HPDE6-E6E7 (cell line): ENCODE results near the gene DSTN.
A peak's percentile ranks its signal among the peaks of the same experiment; 100 is the strongest.

Experiments used
- DNase-seq: peaks from one replicate; pipeline ENCODE4 v3.0.0; 2011; ENCODE audit warnings: missing footprints; ENCODE audit errors: extremely low spot score

The DSTN gene

DNA sequence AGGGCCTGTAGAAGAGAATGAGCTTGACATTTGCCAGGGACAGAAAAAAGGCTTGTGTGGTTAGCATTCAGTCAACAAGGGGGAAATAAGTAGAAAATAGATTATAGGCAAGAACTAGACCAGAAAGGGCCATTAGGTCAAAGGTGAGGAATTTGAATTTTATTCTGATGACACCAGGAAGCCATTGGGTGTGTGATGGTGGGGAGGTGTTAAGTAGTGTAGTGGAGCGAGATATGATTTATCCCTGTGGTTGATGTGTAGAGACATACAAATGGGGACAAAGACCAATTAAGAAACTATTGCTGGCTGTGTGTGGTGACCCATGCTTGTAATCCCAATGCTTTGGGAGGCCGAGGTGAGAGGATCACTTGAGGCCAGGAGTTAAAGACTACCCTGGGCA, 11.0 kb downstream of the DSTN start:
- no peak for DNase-seq

- DNase-seq: no peak
These were observed 13.3 kb downstream of the DSTN start for GRCh38 chr20:17583126-17583525.

DNA sequence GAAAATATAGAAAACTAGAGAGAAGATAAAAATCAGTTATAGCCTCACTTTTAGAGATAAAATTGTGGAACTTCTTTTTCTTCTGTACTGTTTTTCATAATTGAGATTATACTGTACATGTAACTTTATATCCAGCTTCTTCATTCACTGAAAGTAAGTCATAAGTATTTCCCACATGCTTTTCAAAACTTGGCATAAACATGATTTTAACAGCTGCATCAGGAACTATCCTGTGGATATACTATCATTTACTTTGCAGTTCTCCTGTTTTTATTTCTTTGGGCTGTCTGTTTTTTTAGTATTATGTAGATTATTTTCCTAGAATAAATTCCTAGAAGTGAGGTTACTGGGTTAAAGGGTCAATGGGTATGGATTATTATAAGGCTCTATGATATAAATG, 14.8 kb downstream of the DSTN start:
- DNase-seq: no peak

DNA sequence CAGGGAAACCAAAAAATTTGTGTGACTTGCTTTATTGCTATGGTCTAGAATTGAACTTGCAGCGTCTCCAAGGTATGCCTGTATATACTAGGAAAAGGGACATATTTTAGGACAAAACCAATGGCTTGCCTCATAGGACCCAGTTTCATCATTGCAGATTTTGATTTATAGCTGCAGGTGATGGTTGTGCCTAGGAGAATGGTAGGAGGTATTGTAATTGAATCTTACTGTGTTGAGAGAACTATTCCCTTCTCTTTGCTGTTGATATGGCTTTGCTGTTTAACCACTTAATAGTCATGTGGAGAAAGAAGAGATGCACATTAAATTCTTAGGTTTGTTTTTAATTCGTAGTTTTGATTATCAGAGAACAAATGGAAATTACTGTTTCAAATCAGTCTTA, 16.4 kb downstream of the DSTN start:
- DNase-seq: no peak

GRCh38 chr20:17587148-17587547, 17.3 kb downstream of the DSTN start:
- no peak for DNase-seq

GRCh38 chr20:17587824-17588223, 17.9 kb downstream of the DSTN start:
- DNase-seq: no peak

GRCh38 chr20:17589161-17589834, 19.4 kb downstream of the DSTN start:
- DNase-seq: no peak

- no peak for DNase-seq
These were observed 20.4 kb downstream of the DSTN start for GRCh38 chr20:17590245-17590644.

DNA sequence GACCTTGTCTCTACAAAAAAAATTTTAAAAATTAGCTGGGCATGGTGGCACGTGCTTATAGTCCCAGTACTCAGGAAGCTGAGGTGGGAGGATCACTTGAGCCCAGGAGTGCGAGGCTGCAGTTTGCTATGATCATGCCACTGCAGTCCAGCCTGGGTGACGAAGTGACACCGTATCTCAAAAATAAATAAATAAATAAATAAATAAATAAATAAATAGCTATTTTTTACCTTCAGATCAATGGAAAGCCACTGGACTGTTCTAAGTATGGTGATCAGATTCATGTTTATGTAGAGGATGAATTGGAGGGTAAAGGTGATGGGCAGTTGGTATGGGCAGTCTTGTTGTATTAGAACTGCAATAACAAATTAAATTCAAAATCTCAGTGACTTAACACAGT, 24.0 kb downstream of the DSTN start:
- DNase-seq: no peak

DNA sequence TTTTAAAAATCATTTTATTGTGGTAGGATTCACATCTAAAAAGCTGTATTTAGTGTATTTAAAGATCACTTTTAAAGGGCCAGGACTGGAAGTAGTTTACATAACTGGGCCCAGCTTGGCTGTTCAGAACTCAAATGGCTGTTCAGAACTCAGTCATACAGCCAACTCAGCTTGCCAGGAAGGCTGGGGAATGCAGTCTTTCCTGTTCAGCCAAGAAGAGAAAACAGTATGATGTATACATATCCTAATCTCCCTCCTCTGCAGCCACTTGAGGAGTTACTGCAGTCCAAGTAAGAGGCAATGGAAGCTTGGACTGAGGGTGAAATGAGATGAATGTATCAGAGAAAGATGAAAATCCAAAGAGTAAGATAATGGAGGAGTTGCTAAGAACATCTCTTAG, 24.6 kb downstream of the DSTN start:
- peak; percentile 84 for DNase-seq

- DNase-seq: no peak
These were observed 26.0 kb downstream of the DSTN start for GRCh38 chr20:17595856-17596255.

DNA sequence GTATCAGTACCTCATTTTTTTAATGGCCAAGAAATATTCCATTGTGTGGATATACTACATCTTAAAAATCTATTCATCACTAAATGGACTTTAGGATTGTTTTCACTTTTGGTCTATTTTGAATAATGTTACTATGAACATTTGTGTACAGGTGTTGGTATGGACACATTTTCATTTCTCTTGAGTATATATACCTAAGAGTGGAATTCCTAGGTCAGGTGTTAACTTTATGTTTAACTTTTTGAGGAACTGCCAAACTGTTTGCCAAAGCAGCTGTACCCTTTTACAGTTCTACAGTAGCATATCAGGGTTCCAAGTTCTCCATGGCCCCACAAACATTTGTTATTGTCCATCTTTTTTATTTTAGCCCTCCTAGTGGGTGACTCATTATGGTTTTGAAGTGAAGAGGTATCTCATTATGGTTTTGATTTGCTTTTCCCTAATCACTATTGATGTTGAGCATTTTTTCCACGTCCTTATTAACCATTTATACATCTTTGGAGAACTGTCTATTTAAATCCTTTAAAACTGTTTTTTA, 28.2 kb downstream of the DSTN start:
- DNase-seq: no peak

- no peak for DNase-seq
These were observed 32.1 kb downstream of the DSTN start for GRCh38 chr20:17601957-17602356.

- DNase-seq: no peak
These were observed 32.6 kb downstream of the DSTN start for GRCh38 chr20:17602493-17602892.

DNA sequence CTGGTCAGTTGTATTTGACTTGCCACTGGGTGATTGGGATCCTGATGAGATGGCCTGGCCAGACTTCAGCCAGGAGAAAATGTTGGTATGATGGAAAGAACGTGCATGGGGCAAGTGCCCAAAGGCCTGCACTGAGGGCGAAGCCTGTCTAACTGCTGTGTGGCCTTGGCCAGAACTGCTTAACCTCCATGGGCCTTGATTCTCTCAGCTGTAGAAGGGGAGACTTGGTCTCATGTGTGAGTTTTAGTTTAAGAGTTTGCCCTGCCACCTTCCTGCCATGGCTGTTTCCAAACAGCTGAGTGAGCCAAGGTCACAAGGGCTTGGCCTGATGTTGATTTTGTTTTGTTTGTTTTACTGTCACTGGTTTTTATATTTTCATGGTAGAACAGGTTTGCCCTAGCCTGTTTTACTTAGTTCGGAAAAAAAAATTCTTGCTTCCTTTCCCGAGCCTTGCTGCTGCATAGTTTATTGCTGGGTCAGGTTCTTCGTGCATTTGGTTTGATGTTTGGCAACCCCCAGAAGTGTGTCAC, 35.3 kb downstream of the DSTN start:
- DNase-seq: no peak

DNA sequence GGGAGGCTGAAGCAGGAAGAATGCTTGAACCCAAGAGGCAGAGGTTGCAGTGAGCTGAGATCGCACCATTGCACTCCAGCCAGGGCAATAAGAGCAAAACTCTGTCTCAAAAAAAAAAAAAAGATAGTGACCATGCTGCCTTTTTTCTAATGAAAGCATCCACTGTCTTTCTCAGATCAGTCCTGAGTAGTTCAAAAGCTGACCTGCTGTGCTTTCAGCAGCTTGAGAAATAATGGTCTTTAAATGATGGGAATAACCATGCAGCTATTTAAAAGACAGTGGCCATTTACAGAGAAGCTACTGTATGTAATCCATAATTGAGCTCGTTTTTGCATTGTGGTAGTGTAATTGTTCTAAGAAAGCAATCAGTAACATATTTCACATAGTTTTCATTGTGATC, 36.1 kb downstream of the DSTN start:
- DNase-seq: no peak

DNA sequence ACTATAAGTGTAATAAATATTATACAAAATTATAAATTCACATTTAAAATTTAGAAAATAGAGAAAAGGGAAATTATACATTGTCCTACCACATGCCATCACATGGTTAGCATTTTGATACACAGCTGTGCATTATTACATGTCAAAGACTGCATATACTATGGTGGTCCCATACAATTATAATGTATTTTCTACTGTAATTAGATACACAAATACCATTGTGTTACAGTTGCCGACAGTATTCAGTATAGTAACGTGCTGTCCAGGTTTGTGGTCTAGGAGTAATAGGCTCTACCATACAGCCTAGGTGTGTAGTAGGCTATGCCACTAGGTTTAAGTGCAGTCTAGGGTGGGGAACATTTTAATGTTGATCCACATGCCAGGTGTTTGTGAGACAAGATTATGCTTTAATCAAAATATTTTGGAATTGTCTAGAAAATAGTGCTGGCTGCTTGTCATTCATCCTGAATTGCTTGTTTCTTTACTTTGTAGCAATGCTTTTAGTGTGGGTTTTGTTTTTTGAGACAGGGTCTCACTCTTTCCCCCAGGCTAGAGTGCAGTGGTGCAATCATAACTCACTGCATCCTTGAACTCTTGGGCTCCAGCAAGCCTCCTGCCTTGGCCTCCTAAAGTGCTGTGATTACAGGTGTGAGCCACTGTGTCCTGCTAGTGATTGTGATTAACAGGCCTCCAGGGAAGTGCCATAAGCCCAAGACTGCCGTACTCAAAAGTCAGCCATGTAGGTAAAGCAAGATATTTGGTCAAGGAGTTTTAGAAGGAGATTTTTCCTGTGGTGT, 39.0 kb downstream of the DSTN start:
- no peak for DNase-seq

GRCh38 chr20:17609811-17610377, 40.0 kb downstream of the DSTN start:
- no peak for DNase-seq

- no peak for DNase-seq
These were observed 40.9 kb downstream of the DSTN start for GRCh38 chr20:17610566-17611289.

DNA sequence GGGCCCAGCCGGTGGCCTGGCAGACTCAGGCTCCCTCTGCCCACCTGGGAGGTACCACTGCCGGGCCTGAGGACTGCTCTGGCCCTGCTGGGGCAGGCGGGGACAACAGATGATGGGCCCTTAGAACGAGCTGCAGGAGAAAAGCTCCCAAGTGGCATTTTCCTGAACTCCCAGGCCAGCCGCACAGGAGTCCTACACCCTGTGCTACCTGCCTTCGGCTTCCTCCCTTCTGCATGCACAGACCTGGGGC, 41.3 kb downstream of the DSTN start:
- no peak for DNase-seq

GRCh38 chr20:17611540-17612286, 41.8 kb downstream of the DSTN start:
- peak; percentile 67 for DNase-seq
